ENCODE results near the gene ZNF774.
A peak's percentile ranks its signal among the peaks of the same experiment; 100 is the strongest.
"Not testable (repeated sequence)": the region's sequence is repeated elsewhere in the genome, so short reads cannot be mapped to it uniquely, and the experiment has no call there.

ZNF774 gene
- long read RNA-seq, partial matches to known transcripts, result 0 of 7 reads
- long read RNA-seq, other reads (novel, unspliced or antisense), result 5 of 7 reads

- Histone ChIP-seq H3K27me3 (ENCODE audit: insufficient read depth, poor library complexity, severe bottlenecking) (no peaks in the 10 kb centered on the region), H3K4me3 (replicated peaks; ENCODE audit: insufficient read depth, low read length) (peak within 1 kb of the TSS; percentile 88), H3K27ac (replicated peaks) (peak within 1 kb of the TSS; percentile 5; the same call in 1 of the 2 replicates)
- no peak for TF ChIP-seq REST (IDR thresholded peaks at IDR 0.05; ENCODE audit: insufficient replicate concordance, low read depth)
- peak; percentile 71 for TF ChIP-seq GABPA (IDR thresholded peaks at IDR 0.05; ENCODE audit: low read depth)
- no peak for TF ChIP-seq POLR2AphosphoS5 (IDR thresholded peaks at IDR 0.05; ENCODE audit: low read depth)
- no peak for TF ChIP-seq SPI1 (IDR thresholded peaks at IDR 0.05; ENCODE audit: borderline replicate concordance, low read depth)
- DNase-seq (ENCODE audit: low read depth in 1 of 2, low spot score in 1 of 2), result peak; percentile 76 to 94
Measured at GRCh38 chr15:90352107-90352893, at the start of gene ZNF774. TSS of gene ZNF774 (plus strand) at chr15:90352284. CDS start at chr15:90354661, 2,377 bp downstream.

GRCh38 chr15:90305355-90305754 lies 46.7 kb upstream of the ZNF774 start:
- not testable (repeated sequence) for H3K4me3 ChIP-seq (replicated peaks; ENCODE audit: insufficient read depth, low read length); DNase-seq (ENCODE audit: low read depth in 1 of 2, low spot score in 1 of 2); H3K27me3 ChIP-seq (ENCODE audit: insufficient read depth, poor library complexity, severe bottlenecking); H3K27ac ChIP-seq (replicated peaks)

- H3K4me3 ChIP-seq (replicated peaks; ENCODE audit: insufficient read depth, low read length), result no peak overlapping the region
- no peak overlapping the region for H3K27ac ChIP-seq (replicated peaks)
- no peaks in the 10 kb centered on the region for H3K27me3 ChIP-seq (ENCODE audit: insufficient read depth, poor library complexity, severe bottlenecking)
- no peak for DNase-seq (ENCODE audit: low read depth in 1 of 2, low spot score in 1 of 2)
- TF ChIP-seq GABPA (IDR thresholded peaks at IDR 0.05; ENCODE audit: low read depth), result no peak
- no peak for TF ChIP-seq CTCF (IDR thresholded peaks at IDR 0.05; ENCODE audit: insufficient read depth, low read length)
- TF ChIP-seq POLR2AphosphoS5 (IDR thresholded peaks at IDR 0.05; ENCODE audit: low read depth), result no peak
- TF ChIP-seq REST (IDR thresholded peaks at IDR 0.05; ENCODE audit: insufficient replicate concordance, low read depth), result no peak
- TF ChIP-seq SPI1 (IDR thresholded peaks at IDR 0.05; ENCODE audit: borderline replicate concordance, low read depth), result no peak
Measured at GRCh38 chr15:90305932-90306331, 46.2 kb upstream of the ZNF774 start.

GRCh38 chr15:90306560-90306959 lies 45.5 kb upstream of the ZNF774 start:
- peak in 1 of 2 experiments; percentile 65 for DNase-seq (ENCODE audit: low read depth in 1 of 2, low spot score in 1 of 2)
- Histone ChIP-seq H3K4me3 (replicated peaks; ENCODE audit: insufficient read depth, low read length) (no peak overlapping the region), H3K27me3 (ENCODE audit: insufficient read depth, poor library complexity, severe bottlenecking) (no peaks in the 10 kb centered on the region), H3K27ac (replicated peaks) (no peak overlapping the region)
- TF ChIP-seq POLR2AphosphoS5 (IDR thresholded peaks at IDR 0.05; ENCODE audit: low read depth) (no peak), SPI1 (IDR thresholded peaks at IDR 0.05; ENCODE audit: borderline replicate concordance, low read depth) (peak; percentile 20; the same call in 1 of the 2 replicates), REST (IDR thresholded peaks at IDR 0.05; ENCODE audit: insufficient replicate concordance, low read depth) (no peak), GABPA (IDR thresholded peaks at IDR 0.05; ENCODE audit: low read depth) (no peak), CTCF (IDR thresholded peaks at IDR 0.05; ENCODE audit: insufficient read depth, low read length) (no peak)

Data from HL-60 (cell line).